ENCODE data around the gene C6orf89. TPM values are rescaled to one million over a fixed set of nuclear protein-coding genes. Genes with fewer than 3 reads are reported as not detected.
A peak's percentile ranks its signal among the peaks of the same experiment; 100 is the strongest.

The C6orf89 gene
- polyA plus RNA-seq, 3 donors, result 19.2 to 37.5 (median 29.2) TPM

DNA sequence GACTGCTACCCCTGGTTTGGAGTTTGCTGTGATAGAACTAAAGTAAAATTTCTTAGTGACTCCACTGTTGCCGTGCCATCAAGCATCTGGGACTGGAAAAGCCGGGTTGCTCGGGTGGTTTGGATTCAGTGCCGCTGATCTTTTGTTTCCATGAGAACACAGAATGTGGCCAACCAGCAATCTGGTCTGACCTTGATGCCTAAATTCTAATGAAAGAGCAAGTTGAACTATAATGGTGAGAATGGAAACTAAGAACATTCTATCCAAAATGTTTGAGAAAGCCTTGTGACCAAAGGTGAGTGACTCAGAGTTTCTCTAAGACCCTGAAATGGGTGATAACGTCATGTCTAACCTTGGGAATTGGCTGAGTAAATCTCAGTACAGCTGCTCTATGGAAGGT, 58.9 kb downstream of the C6orf89 start:
- Histone ChIP-seq H3K4me2 (replicated peaks; ENCODE audit: extremely low read depth, low read length, poor library complexity, severe bottlenecking) (no peak overlapping the region), H2AFZ (ENCODE audit: insufficient read depth, low read depth, low read length, poor library complexity, severe bottlenecking) (no peak overlapping the region), H4K20me1 (ENCODE audit: insufficient read depth, low read length) (no peaks in the 10 kb centered on the region), H3K79me2 (ENCODE audit: insufficient read depth, low read length) (no peaks in the 10 kb centered on the region), H3K9me3 (replicated peaks in 1 of 2; ENCODE audit: control insufficient read depth in 1 of 2, insufficient read depth in 1 of 2, low read length in 2 of 2) (no peaks in the 10 kb centered on the region), H3K36me3 (replicated peaks in 1 of 2; ENCODE audit: control insufficient read depth in 1 of 2, insufficient read depth in 2 of 2, low read length in 2 of 2) (no peaks in the 10 kb centered on the region), H3K9ac (ENCODE audit: insufficient read depth, low read length, poor library complexity, severe bottlenecking) (no peak overlapping the region), H3K27me3 (ENCODE audit: control insufficient read depth in 2 of 2, insufficient read depth in 2 of 2, low read length in 2 of 2) (peaks cover 0 to 8% of the 10 kb centered on the region in 2 donors), H3K4me1 (ENCODE audit: control insufficient read depth in 1 of 2, insufficient read depth in 2 of 2, low read length in 2 of 2) (no peaks in the 10 kb centered on the region), H3K4me3 (replicated peaks in 1 of 3; ENCODE audit: low read depth in 2 of 3, low read length in 3 of 3) (no peak overlapping the region), H3K27ac (ENCODE audit: low read depth in 1 of 2, low read length in 2 of 2) (no peak overlapping the region)
- TF ChIP-seq, protein P1, sequence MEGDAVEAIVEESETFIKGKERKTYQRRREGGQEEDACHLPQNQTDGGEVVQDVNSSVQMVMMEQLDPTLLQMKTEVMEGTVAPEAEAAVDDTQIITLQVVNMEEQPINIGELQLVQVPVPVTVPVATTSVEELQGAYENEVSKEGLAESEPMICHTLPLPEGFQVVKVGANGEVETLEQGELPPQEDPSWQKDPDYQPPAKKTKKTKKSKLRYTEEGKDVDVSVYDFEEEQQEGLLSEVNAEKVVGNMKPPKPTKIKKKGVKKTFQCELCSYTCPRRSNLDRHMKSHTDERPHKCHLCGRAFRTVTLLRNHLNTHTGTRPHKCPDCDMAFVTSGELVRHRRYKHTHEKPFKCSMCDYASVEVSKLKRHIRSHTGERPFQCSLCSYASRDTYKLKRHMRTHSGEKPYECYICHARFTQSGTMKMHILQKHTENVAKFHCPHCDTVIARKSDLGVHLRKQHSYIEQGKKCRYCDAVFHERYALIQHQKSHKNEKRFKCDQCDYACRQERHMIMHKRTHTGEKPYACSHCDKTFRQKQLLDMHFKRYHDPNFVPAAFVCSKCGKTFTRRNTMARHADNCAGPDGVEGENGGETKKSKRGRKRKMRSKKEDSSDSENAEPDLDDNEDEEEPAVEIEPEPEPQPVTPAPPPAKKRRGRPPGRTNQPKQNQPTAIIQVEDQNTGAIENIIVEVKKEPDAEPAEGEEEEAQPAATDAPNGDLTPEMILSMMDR (IDR thresholded peaks at IDR 0.05), result no peak
- intact Hi-C loops (cut with micrococcal nuclease), result no loop called here
- Mint-ChIP-seq H3K9me3 (peaks cover 0 to 11% (median 2%) of the 10 kb centered on the region in 7 donors), H3K27me3 (ENCODE audit: low read depth in 3 of 3) (peaks cover 6 to 27% (median 22%) of the 10 kb centered on the region in 3 donors), H3K27ac (no peak overlapping the region), H3K36me3 (no peaks in the 10 kb centered on the region), H3K4me1 (no peaks in the 10 kb centered on the region), H3K4me3 (no peak overlapping the region)
- WGBS (ENCODE audit: insufficient coverage), result 95% methylated on average over 4 of the region's 5 CpGs
- no peak for DNase-seq

DNA sequence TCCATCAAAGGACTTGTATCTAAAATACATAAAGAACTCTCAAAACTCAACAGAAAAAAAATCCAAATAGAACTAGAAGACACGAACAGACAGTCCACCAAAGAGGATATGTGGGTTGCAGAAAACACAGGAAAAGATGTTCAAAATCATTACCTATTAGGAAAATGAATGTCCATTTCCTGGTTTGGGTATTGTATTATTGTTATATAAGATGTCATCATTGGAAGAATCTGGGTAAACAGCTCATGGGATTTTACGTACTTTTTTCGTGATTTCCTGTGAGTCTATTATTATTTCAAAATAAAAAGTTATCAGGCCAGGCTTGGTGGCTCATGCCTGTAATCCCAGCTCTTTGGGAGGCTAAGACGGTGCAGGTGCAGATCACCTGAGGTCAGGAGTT, 59.5 kb downstream of the C6orf89 start:
- intact Hi-C loops (cut with micrococcal nuclease), result no loop called here
- no peaks in the 10 kb centered on the region for H3K4me1 ChIP-seq (ENCODE audit: control insufficient read depth in 1 of 2, insufficient read depth in 2 of 2, low read length in 2 of 2)
- Mint-ChIP-seq H3K4me3 (peak overlapping the region in 1 of 2 donors; percentile 13), H3K9me3 (peaks cover 0 to 11% (median 2%) of the 10 kb centered on the region in 7 donors), H3K4me1 (no peaks in the 10 kb centered on the region), H3K27ac (peak overlapping the region in 1 of 7 donors; percentile 75), H3K36me3 (no peaks in the 10 kb centered on the region), H3K27me3 (ENCODE audit: low read depth in 3 of 3) (peaks cover 6 to 28% (median 24%) of the 10 kb centered on the region in 3 donors)
- TF ChIP-seq, protein P1 (IDR thresholded peaks at IDR 0.05), result no peak
- no peak for DNase-seq
- peaks cover 0 to 8% of the 10 kb centered on the region in 2 donors for H3K27me3 ChIP-seq (ENCODE audit: control insufficient read depth in 2 of 2, insufficient read depth in 2 of 2, low read length in 2 of 2)
- no peak overlapping the region for H3K4me3 ChIP-seq (replicated peaks in 1 of 3; ENCODE audit: low read depth in 2 of 3, low read length in 3 of 3)
- H3K9ac ChIP-seq (ENCODE audit: insufficient read depth, low read length, poor library complexity, severe bottlenecking), result no peak overlapping the region
- no CpG with 5 or more reads among the region's 4 CpGs for WGBS (ENCODE audit: insufficient coverage)
- H2AFZ ChIP-seq (ENCODE audit: insufficient read depth, low read depth, low read length, poor library complexity, severe bottlenecking), result no peak overlapping the region
- no peak overlapping the region for H3K27ac ChIP-seq (ENCODE audit: low read depth in 1 of 2, low read length in 2 of 2)
- H3K79me2 ChIP-seq (ENCODE audit: insufficient read depth, low read length), result no peaks in the 10 kb centered on the region
- no peaks in the 10 kb centered on the region for H3K36me3 ChIP-seq (replicated peaks in 1 of 2; ENCODE audit: control insufficient read depth in 1 of 2, insufficient read depth in 2 of 2, low read length in 2 of 2)
- no peak overlapping the region for H3K4me2 ChIP-seq (replicated peaks; ENCODE audit: extremely low read depth, low read length, poor library complexity, severe bottlenecking)
- no peaks in the 10 kb centered on the region for H3K9me3 ChIP-seq (replicated peaks in 1 of 2; ENCODE audit: control insufficient read depth in 1 of 2, insufficient read depth in 1 of 2, low read length in 2 of 2)
- H4K20me1 ChIP-seq (ENCODE audit: insufficient read depth, low read length), result no peaks in the 10 kb centered on the region

Data from CD14-positive monocyte (primary cell).